ENCODE measurements around the gene PBOV1. TPM values are rescaled to one million over a fixed set of nuclear protein-coding genes. Genes with fewer than 3 reads are reported as not detected.

The PBOV1 gene
- polyA plus RNA-seq (2011; rRNA removed): not detected in 2 replicates
- polyA minus RNA-seq (2011; rRNA and poly(A)+ RNA removed): not detected in 2 replicates

GRCh38 chr6:138218449-138218848, at the start of gene PBOV1:
Gene PBOV1, minus strand, starts transcription at chr6:138218491. Its CDS starts 96 bp downstream, at chr6:138218395.
- TF ChIP-seq CTCF (IDR thresholded peaks at IDR 0.05; ENCODE audit: insufficient read depth, low read depth, low read length): no peak
- Histone ChIP-seq H3K27me3 (ENCODE audit: control insufficient read depth, insufficient read depth, low read length) (no peaks in the 10 kb centered on the region; the same call in 1 of the 2 replicates), H3K36me3 (ENCODE audit: control insufficient read depth, insufficient read depth, low read length) (no peaks in the 10 kb centered on the region), H3K4me3 (ENCODE audit: low read depth, low read length) (no peak within 1 kb of the TSS)
- ChIA-PET POLR2A (no interaction called here), CTCF (interaction anchor here (0.7 kb wide), 1 partner anchor 24 kb away, joined by 3 read pairs; no protein-coding TSS in a partner anchor)
- no peak for DNase-seq (ENCODE audit: low read depth)

GRCh38 chr6:138266095-138266494, 47.8 kb upstream of the PBOV1 start:
- no peak for DNase-seq (ENCODE audit: low read depth)
- Histone ChIP-seq H3K27me3 (ENCODE audit: control insufficient read depth, insufficient read depth, low read length) (no peaks in the 10 kb centered on the region), H3K36me3 (ENCODE audit: control insufficient read depth, insufficient read depth, low read length) (no peaks in the 10 kb centered on the region), H3K4me3 (ENCODE audit: low read depth, low read length) (no peak overlapping the region)
- no peak for TF ChIP-seq CTCF (IDR thresholded peaks at IDR 0.05; ENCODE audit: insufficient read depth, low read depth, low read length)
- POLR2A ChIA-PET: no interaction called here
- CTCF ChIA-PET: no interaction called here

- no peak for TF ChIP-seq CTCF (IDR thresholded peaks at IDR 0.05; ENCODE audit: insufficient read depth, low read depth, low read length)
- ChIA-PET POLR2A (interaction anchor here (0.7 kb wide), 1 partner anchor 31 kb away, joined by 12 read pairs; no protein-coding TSS in a partner anchor), CTCF (no interaction called here)
- Histone ChIP-seq H3K4me3 (ENCODE audit: low read depth, low read length) (no peak overlapping the region), H3K36me3 (ENCODE audit: control insufficient read depth, insufficient read depth, low read length) (no peaks in the 10 kb centered on the region), H3K27me3 (ENCODE audit: control insufficient read depth, insufficient read depth, low read length) (no peaks in the 10 kb centered on the region)
- no peak for DNase-seq (ENCODE audit: low read depth)
Measured at GRCh38 chr6:138264372-138264880, 46.1 kb upstream of the PBOV1 start.

GRCh38 chr6:138263963-138264362, 45.7 kb upstream of the PBOV1 start:
- no peak for TF ChIP-seq CTCF (IDR thresholded peaks at IDR 0.05; ENCODE audit: insufficient read depth, low read depth, low read length)
- Histone ChIP-seq H3K4me3 (ENCODE audit: low read depth, low read length) (no peak overlapping the region), H3K36me3 (ENCODE audit: control insufficient read depth, insufficient read depth, low read length) (no peaks in the 10 kb centered on the region), H3K27me3 (ENCODE audit: control insufficient read depth, insufficient read depth, low read length) (no peaks in the 10 kb centered on the region)
- ChIA-PET POLR2A (no interaction called here), CTCF (no interaction called here)
- DNase-seq (ENCODE audit: low read depth): no peak

- H3K4me3 ChIP-seq (ENCODE audit: low read depth, low read length): no peak overlapping the region
- no peak for TF ChIP-seq CTCF (IDR thresholded peaks at IDR 0.05; ENCODE audit: insufficient read depth, low read depth, low read length)
- DNase-seq (ENCODE audit: low read depth): no peak
- H3K36me3 ChIP-seq (ENCODE audit: control insufficient read depth, insufficient read depth, low read length): no peaks in the 10 kb centered on the region
- ChIA-PET CTCF (interaction anchor here (1.1 kb wide), 1 partner anchor 10 kb away, joined by 3 read pairs; no protein-coding TSS in a partner anchor), POLR2A (no interaction called here)
- H3K27me3 ChIP-seq (ENCODE audit: control insufficient read depth, insufficient read depth, low read length): no peaks in the 10 kb centered on the region
Measured at GRCh38 chr6:138261116-138261780, 43.0 kb upstream of the PBOV1 start.

Measured in BJ (cell line).